HCT116 (cell line): ENCODE results near the gene CBR1. TPM values are rescaled to one million over a fixed set of nuclear protein-coding genes. Genes with fewer than 3 reads are reported as not detected.

Experiments used
- ATAC-seq: fragments of 200-7000 bp; cut with Tn5 transposase; 2 replicates; pipeline ENCODE4 v1.9.1; 2020; ENCODE audit warnings: mild to moderate bottlenecking, moderate library complexity
- BruUV-seq: library from RNA; stranded (reverse); fragments of 400-500 nt; replicated peaks from 2 replicates; lab custom pipeline; 2021; lab: Mats Ljungman, UMichigan
- CTCF ChIA-PET: fragments of 300-600 bp; sonication (Branson Sonifier 250); formaldehyde crosslinking; loops from one replicate; lab custom pipeline; 2021; ENCODE audit warnings: antibody characterized with exemption; lab: Charles Lee
- POLR2A ChIA-PET: fragments of 300-600, 350-600 bp; sonication (Branson Sonifier 250); formaldehyde crosslinking; loops from one replicate; lab custom pipeline; 2021; ENCODE audit warnings: antibody characterized with exemption; lab: Charles Lee
- RAD21 ChIA-PET, 2 experiments: fragments of 300-600 bp; sonication (Branson Sonifier 250); formaldehyde crosslinking; loops; one replicate each; lab custom pipeline; 2023; ENCODE audit warnings: low total read pairs in 2 of 2; ENCODE audit not compliant: uncharacterized antibody in 2 of 2, unreplicated experiment in 2 of 2, low non-redundant PET in 1 of 2; lab: Charles Lee
- DNase-seq: peaks from one replicate; pipeline ENCODE4 v3.0.0-alpha.2; 2010; ENCODE audit warnings: low read depth, low spot score
- H2AFZ ChIP-seq: fragments of 200-600 bp; shearing (Covaris generic), sonication (generic); 2 replicates; pipeline ENCODE4 v1.6.1; 2017; ENCODE audit warnings: low read depth, mixed run types, mixed read lengths, antibody characterized with exemption, low read length; ENCODE audit not compliant: poor library complexity, severe bottlenecking
- H3K27ac ChIP-seq: 2 replicates; pipeline ENCODE4 v1.5.1; 2012; ENCODE audit warnings: low read depth, low read length
- H3K27me3 ChIP-seq: fragments of 200-600 bp; sonication (generic); 2 replicates; pipeline ENCODE4 v1.6.1; 2016; ENCODE audit warnings: mixed run types, low read length, mixed read lengths; ENCODE audit not compliant: insufficient read depth
- H3K36me3 ChIP-seq, 2 experiments: fragments of 200-500 bp in 1 of 2; fragments of 200-600 bp in 1 of 2; sonication (Bioruptor generic) in 1 of 2; sonication (generic) in 1 of 2; 2 replicates each; pipeline versions ENCODE4 v1.5.1 to v1.6.1; 2014 to 2016; ENCODE audit warnings: low read length in 2 of 2, inconsistent platforms in 1 of 2, mixed read lengths in 1 of 2, mixed run types in 1 of 2; ENCODE audit not compliant: insufficient read depth in 2 of 2, control insufficient read depth in 1 of 2
- H3K4me1 ChIP-seq, 2 experiments: fragments of 200-600 bp in 1 of 2; sonication (generic) in 1 of 2; 2 replicates each; pipeline versions ENCODE4 v1.5.1 to v1.6.1; 2012 to 2017; ENCODE audit warnings: low read length in 2 of 2, inconsistent platforms in 1 of 2, mild to moderate bottlenecking in 1 of 2, mixed read lengths in 1 of 2, mixed run types in 1 of 2, moderate library complexity in 1 of 2; ENCODE audit not compliant: insufficient read depth in 2 of 2, control insufficient read depth in 1 of 2
- H3K4me2 ChIP-seq: fragments of 200-600 bp; sonication (generic); 2 replicates; pipeline ENCODE4 v1.6.1; 2017; ENCODE audit warnings: mixed run types, low read length, mixed read lengths
- H3K4me3 ChIP-seq, 2 experiments: fragments of 200-600 bp in 1 of 2; sonication (generic) in 1 of 2; replicated peaks in 1 of 2; 2 replicates each; pipeline ENCODE4 v1.5.1; 2011 to 2016; ENCODE audit warnings: low read length in 2 of 2, control low read depth in 1 of 2, low read depth in 1 of 2, mild to moderate bottlenecking in 1 of 2, mixed read lengths in 1 of 2, mixed run types in 1 of 2
- H3K79me2 ChIP-seq: fragments of 200-600 bp; sonication (generic); 2 replicates; pipeline ENCODE4 v1.6.1; 2017; ENCODE audit warnings: mild to moderate bottlenecking, mixed run types, low read length, moderate library complexity, mixed read lengths; ENCODE audit not compliant: insufficient read depth
- H3K9ac ChIP-seq: fragments of 200-600 bp; sonication (generic); 2 replicates; pipeline ENCODE4 v1.6.1; 2016; ENCODE audit warnings: low read length, mixed read lengths
- H3K9me2 ChIP-seq: fragments of 200-600 bp; sonication (generic), shearing (Covaris generic); 2 replicates; pipeline ENCODE4 v1.6.1; 2017; ENCODE audit warnings: mixed run types, mild to moderate bottlenecking, moderate library complexity; ENCODE audit not compliant: insufficient read depth
- H3K9me3 ChIP-seq, 2 experiments: fragments of 200-500 bp in 1 of 2; fragments of 200-600 bp in 1 of 2; sonication (Bioruptor generic) in 1 of 2; sonication (generic) in 1 of 2; 2 replicates each; pipeline ENCODE4 v1.6.1; 2014 to 2017; ENCODE audit warnings: low read length in 2 of 2, mixed read lengths in 2 of 2, inconsistent platforms in 1 of 2, low read depth in 1 of 2, mild to moderate bottlenecking in 1 of 2, mixed run types in 1 of 2, moderate library complexity in 1 of 2; ENCODE audit not compliant: control insufficient read depth in 1 of 2, insufficient read depth in 1 of 2
- H4K20me1 ChIP-seq: fragments of 200-600 bp; sonication (generic), shearing (Covaris generic); 2 replicates; pipeline ENCODE4 v1.6.1; 2017; ENCODE audit warnings: mixed run types, mild to moderate bottlenecking, moderate library complexity; ENCODE audit not compliant: insufficient read depth
- ATF3 ChIP-seq: IDR thresholded peaks from 2 replicates; pipeline ENCODE4 v1.6.1; 2012
- CBX3 ChIP-seq: IDR thresholded peaks from 2 replicates; pipeline ENCODE4 v1.6.1; 2012; ENCODE audit warnings: low read depth
- EGR1 ChIP-seq: IDR thresholded peaks from 2 replicates; pipeline ENCODE4 v1.6.1; 2012; ENCODE audit warnings: low read depth
- EZH2phosphoT487 ChIP-seq: fragments of 200-600 bp; IDR thresholded peaks from 2 replicates; pipeline ENCODE4 v1.6.1; 2018; ENCODE audit warnings: antibody characterized with exemption, borderline replicate concordance
- FOSL1 ChIP-seq: IDR thresholded peaks from 2 replicates; pipeline ENCODE4 v1.6.1; 2012; ENCODE audit warnings: low read depth
- JUND ChIP-seq: IDR thresholded peaks from 2 replicates; pipeline ENCODE4 v1.6.1; 2012
- POLR2AphosphoS5 ChIP-seq: IDR thresholded peaks from 2 replicates; pipeline ENCODE4 v1.6.1; 2011; ENCODE audit warnings: mild to moderate bottlenecking, low read depth, low read length, moderate library complexity
- RAD21 ChIP-seq: IDR thresholded peaks from 2 replicates; pipeline ENCODE4 v1.6.1; 2012; ENCODE audit warnings: low read depth, mild to moderate bottlenecking
- REST ChIP-seq: IDR thresholded peaks from 2 replicates; pipeline ENCODE4 v1.6.1; 2012; ENCODE audit warnings: low read depth
- SIN3A ChIP-seq: IDR thresholded peaks from 2 replicates; pipeline ENCODE4 v1.6.1; 2012; ENCODE audit warnings: low read depth
- SP1 ChIP-seq: IDR thresholded peaks from 2 replicates; pipeline ENCODE4 v1.6.1; 2012; ENCODE audit warnings: low read depth
- ZBTB33 ChIP-seq: IDR thresholded peaks from 2 replicates; pipeline ENCODE4 v1.6.1; 2011; ENCODE audit warnings: mild to moderate bottlenecking, low read length, moderate library complexity; ENCODE audit not compliant: insufficient replicate concordance; ENCODE audit errors: extremely low read depth
- ZFX ChIP-seq: fragments of 450-650 bp; IDR thresholded peaks from 2 replicates; pipeline ENCODE4 v1.6.1; 2017
- intact Hi-C: fragments of 100-400 bp; cut with micrococcal nuclease; formaldehyde crosslinking; loops from 2 replicates; pipeline ENCODE4 v1.10.0; 2022
- total RNA-seq: library from RNA; stranded (reverse); gene quantifications from one replicate; pipeline ENCODE4 v1.2.1, GENCODE V29; 2021; ENCODE audit not compliant: unreplicated experiment
- TF ChIP-seq, protein P1 (sequence below), 3 experiments: fragments of 200-600 bp in 1 of 3; sonication (generic) in 1 of 3; IDR thresholded peaks in 2 of 3; conservative IDR thresholded peaks in 1 of 3; 2 replicates each; pipeline ENCODE4 v1.5.1; 2012 to 2017; ENCODE audit warnings: low read depth in 2 of 3, low read length in 2 of 3, antibody characterized with exemption in 1 of 3, borderline replicate concordance in 1 of 3, control low read depth in 1 of 3, mild to moderate bottlenecking in 1 of 3, mixed read lengths in 1 of 3, mixed run types in 1 of 3, moderate library complexity in 1 of 3; ENCODE audit not compliant: insufficient read depth in 1 of 3

CBR1 gene
- total RNA-seq, 1 experiment from 2014 or later, result 0.91 TPM

DNA sequence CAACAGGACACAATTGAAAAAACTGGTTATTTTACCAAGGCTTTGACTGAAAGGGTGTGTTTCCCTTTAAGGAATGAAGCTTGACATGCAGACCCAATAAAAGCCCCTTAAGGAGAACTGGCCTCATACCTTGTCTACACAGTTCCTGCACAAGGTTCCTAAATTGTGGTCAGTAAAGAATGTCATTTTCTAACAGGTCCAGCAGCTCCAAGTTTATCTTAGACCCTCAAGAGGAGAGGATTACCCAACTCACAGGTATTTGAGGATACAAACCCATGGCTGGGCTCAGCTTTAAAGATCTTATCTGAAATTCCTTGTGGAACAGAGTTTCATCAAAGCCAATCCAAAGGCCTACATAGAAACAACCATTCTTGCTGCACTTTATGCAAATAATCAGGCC lies 33.6 kb downstream of the CBR1 start:
- H3K9me2 ChIP-seq, result no peaks in the 10 kb centered on the region
- no peak for TF ChIP-seq FOSL1
- TF ChIP-seq ZBTB33, result no peak
- TF ChIP-seq EZH2phosphoT487, result no peak
- TF ChIP-seq EGR1, result no peak
- no peak for TF ChIP-seq ATF3
- TF ChIP-seq RAD21, result no peak
- TF ChIP-seq CBX3, result no peak
- TF ChIP-seq SIN3A, result no peak
- TF ChIP-seq, protein P1, sequence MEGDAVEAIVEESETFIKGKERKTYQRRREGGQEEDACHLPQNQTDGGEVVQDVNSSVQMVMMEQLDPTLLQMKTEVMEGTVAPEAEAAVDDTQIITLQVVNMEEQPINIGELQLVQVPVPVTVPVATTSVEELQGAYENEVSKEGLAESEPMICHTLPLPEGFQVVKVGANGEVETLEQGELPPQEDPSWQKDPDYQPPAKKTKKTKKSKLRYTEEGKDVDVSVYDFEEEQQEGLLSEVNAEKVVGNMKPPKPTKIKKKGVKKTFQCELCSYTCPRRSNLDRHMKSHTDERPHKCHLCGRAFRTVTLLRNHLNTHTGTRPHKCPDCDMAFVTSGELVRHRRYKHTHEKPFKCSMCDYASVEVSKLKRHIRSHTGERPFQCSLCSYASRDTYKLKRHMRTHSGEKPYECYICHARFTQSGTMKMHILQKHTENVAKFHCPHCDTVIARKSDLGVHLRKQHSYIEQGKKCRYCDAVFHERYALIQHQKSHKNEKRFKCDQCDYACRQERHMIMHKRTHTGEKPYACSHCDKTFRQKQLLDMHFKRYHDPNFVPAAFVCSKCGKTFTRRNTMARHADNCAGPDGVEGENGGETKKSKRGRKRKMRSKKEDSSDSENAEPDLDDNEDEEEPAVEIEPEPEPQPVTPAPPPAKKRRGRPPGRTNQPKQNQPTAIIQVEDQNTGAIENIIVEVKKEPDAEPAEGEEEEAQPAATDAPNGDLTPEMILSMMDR (IDR thresholded peaks at IDR 0.05 in 2 of 3, conservative IDR thresholded peaks at IDR 0.05 in 1 of 3; ENCODE audit: borderline replicate concordance in 1 of 3, insufficient read depth in 1 of 3, low read depth in 2 of 3, low read length in 2 of 3), result no peak
- no peak for TF ChIP-seq POLR2AphosphoS5
- no peak for TF ChIP-seq JUND
- no peak for TF ChIP-seq REST
- TF ChIP-seq SP1, result no peak
- no peak for TF ChIP-seq ZFX

More for the DNA sequence above, 33.6 kb downstream of the CBR1 start:
- H3K79me2 ChIP-seq, result no peaks in the 10 kb centered on the region
- H2AFZ ChIP-seq, result no peak overlapping the region
- intact Hi-C loops, result no loop called here
- ATAC-seq (no peak), DNase-seq (no peak)
- CTCF ChIA-PET, result interaction anchor here (3.4 kb wide), 1 partner anchor 9 kb away, joined by 14 read pairs; no protein-coding TSS in a partner anchor
- H3K36me3 ChIP-seq, result no peaks in the 10 kb centered on the region
- H3K27ac ChIP-seq, result no peak overlapping the region
- H3K4me2 ChIP-seq, result no peak overlapping the region
- H3K9ac ChIP-seq, result no peak overlapping the region
- RAD21 ChIA-PET, result no interaction called here
- H3K4me3 ChIP-seq, result no peak overlapping the region
- peaks cover 0 to 8% of the 10 kb centered on the region in 2 experiments; a peak in 2 of 4 replicates for H3K4me1 ChIP-seq
- no peaks in the 10 kb centered on the region for H4K20me1 ChIP-seq
- POLR2A ChIA-PET, result no interaction called here
- H3K27me3 ChIP-seq, result no peaks in the 10 kb centered on the region
- H3K9me3 ChIP-seq, result no peaks in the 10 kb centered on the region
- BruUV-seq, result no TSS peak
